Astrocyte of the hippocampus (primary cell): ENCODE data around the gene OPRL1.
A peak's percentile ranks its signal among the peaks of the same experiment; 100 is the strongest.

ENCODE experiments used
- DNase-seq: peaks from one replicate; pipeline ENCODE4 v3.0.0; 2011; ENCODE audit warnings: low read depth, low spot score

OPRL1 gene

DNA sequence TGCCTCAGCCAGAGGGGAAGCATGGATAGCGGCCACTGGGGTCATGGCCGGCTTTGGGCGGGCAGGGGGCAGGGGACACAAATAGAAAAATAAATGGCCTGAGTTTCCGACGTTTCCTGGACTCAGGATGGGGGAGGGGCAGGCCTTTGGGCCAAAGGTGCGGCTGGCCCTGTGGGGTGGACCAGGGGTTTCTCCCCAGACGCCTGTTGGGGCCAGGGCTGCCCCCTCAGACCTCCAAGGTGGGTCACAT, 23.3 kb upstream of the OPRL1 start:
- no peak for DNase-seq

DNA sequence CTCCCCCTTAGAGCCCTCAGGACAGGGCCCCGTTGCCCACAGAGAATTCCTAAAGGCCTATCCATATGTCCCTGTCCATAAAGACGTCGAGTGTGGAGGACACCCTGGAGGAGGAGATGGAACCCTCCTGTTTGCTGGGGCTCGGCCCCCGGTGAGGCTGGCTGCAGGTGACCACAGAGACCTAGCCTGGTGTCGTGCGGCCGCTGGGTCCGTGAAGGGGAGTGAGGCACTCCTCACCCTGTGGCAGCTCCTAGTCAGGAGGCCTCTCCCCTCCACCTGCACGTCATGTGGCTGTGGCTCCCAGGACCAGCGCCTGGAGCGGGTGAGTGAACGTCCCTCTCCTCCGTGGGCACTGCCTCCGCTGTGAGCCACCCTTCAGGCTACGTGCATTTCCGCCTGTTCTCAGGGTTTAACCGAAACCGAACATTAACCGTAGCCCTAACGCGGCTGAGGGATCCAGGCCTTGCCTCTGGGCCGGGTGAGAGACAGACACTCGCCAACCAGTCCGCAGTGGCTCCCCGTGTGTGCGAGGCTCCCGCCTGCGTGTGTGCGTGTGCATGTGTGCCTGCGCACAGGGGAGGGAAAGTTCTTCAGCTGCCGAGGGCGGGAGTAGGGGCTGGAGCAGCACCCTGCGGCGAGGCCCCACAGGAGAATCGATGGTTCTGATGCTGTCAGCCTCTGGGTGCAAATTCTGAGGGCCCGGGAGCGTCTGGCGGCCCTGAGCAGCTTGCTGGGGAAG, 22.8 kb upstream of the OPRL1 start:
- no peak for DNase-seq

DNA sequence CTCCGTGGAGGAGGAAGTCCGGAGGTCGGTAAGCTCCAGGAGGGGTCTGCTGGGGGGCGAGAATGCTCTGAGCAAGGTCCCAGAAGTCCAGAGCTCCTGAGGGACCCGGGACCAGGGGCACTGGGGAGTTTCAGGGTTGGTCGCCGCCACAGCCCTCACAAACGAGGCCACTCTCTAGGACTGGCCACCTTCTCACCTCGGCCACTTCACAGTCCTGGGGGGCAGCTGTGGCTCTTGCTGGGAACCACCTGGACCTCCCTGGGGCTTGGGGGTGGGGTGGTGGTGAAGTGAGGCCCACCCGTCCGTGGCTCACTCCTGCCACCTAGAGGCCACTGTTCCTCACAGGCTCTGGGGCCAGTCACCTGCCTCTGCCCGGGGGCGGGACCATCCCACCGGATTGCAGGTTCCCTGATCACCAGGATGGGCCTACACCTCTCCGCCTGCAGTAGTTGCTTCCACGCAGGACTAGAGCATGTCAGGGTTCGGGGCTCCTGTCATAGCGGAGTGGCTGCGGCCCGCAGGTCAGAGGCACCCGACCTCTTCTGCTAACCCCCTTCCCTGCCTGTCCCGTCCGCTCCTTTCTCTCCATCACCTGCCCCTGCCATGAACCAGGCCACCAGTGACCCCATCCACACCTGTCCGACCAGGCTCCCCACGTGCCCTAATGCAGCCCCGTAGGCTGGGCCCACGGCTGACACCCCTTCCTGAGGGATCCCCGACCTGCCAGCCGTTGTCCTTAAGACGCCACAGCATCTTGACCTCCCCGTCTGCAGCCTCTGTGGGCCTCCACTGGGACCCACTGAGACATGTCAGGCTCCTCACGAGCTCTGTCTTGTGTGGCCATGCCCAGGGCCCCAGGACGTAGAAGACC, 22.0 kb upstream of the OPRL1 start:
- peak; percentile 84 for DNase-seq

DNA sequence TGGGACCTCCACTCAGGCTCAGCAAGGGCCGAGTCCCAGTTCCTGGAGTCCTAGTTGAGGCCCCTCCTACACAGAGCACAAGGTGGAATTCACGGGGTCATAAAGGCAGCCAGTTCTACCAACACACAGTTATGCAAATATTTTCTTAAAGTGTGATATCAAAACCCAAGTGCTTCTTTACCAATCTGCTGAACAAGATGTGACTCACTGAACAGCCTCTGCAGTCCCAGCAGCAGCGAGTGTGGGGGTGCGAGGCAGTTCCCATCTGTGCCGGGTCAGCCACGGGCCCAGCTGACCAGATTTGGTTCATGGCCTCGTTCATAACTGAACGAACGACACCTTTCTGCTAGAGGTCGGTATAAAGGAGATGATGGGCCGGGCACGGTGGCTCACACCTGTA, 21.3 kb upstream of the OPRL1 start:
- DNase-seq: peak; percentile 51

DNA sequence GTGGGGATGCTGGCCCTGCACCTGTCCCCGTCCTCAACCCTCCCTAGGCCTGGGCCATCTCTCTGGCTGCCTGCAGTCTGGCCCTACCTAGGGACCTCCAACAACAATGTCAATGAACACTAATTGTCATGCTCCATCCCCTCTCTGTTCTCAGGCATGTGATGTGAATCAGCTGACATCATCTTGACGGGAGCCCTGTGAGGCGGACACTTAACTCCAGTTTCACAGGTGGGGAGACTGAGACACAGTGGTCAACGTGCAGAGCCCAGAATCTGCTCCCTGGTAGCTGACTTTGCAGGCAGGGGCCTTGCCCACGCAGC, 17.6 kb upstream of the OPRL1 start:
- DNase-seq: no peak

DNA sequence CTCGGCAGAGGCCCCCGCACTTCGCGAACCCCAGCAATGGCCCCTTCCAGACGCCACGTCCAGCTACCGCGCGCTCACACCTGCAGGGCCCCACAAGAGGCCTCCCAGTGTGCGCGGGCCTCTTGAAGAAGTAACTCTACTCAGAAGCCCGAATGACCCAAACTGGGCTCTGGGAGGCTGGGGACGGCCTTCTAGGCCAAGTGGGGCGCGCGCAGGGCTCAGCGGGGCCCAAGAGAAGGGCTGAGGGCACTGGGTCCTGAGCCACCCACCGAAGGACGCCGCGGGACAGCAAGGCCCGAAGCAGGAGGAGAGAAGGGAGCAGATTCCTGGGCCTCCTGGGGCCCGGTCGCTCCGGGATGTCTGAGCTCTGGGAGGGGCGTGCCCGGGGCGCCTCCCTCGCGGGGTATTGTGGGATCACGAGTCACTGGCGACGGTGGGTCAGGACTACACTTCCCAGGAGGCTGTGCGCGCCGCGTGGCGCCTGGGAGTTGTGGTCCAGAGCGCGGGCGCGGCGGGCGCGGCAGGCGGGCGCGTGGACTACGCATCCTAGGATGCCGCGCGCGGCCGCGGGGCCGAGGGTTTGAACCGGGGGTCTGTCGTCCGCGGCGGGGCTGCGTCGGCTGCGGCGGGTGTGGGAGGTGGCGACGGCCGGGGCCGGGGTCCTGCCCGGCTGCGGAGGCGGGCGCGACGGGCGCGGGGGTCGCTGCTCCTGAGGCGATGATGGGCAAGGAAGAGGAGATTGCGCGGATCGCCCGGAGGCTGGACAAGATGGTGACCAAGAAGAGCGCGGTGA, 17.1 kb upstream of the OPRL1 start, which contains the start of gene TCEA2:
Gene TCEA2 (plus strand): TSS at position 603 of the 793 bp plus-strand sequence. CDS start 115 bp downstream, at position 718.
- DNase-seq: peak; percentile 99

DNA sequence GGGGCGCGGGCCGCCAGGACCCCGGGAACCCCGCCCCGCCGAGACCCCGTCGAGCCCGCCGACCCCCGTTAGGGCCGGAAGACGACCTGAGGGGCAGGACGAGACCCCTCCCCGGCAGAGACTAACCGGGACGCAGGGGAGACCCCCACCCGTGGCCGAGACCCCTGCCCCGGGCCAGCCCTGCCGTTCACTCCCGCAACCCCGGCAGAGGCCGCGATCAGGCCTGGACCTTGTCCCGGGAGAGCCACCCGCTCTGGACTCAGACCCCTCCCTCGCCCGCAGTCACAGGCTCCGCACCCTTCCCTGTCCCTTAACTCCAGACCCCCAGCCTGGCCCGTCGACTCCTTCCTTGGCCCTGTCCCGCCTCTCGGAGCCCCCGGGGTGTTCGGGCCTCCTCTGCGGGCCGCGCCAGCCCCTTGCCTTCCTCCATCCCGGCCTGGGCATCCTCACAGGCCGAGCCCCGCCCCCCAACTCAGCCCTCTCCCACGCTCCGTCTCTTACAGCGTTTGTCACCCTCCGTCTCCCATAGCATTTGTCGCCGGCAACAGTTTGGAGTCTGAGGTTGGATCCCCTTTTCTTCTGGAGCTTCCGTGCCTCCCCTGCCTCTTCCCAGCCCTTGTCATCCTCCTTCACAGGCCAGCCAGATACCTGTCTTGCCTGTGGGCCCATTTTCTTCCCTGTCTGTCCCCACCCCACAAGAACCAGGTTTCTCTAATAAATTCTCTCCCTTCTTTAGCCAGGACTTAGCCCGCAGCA, 16.3 kb upstream of the OPRL1 start:
- DNase-seq: peak; percentile 47

DNA sequence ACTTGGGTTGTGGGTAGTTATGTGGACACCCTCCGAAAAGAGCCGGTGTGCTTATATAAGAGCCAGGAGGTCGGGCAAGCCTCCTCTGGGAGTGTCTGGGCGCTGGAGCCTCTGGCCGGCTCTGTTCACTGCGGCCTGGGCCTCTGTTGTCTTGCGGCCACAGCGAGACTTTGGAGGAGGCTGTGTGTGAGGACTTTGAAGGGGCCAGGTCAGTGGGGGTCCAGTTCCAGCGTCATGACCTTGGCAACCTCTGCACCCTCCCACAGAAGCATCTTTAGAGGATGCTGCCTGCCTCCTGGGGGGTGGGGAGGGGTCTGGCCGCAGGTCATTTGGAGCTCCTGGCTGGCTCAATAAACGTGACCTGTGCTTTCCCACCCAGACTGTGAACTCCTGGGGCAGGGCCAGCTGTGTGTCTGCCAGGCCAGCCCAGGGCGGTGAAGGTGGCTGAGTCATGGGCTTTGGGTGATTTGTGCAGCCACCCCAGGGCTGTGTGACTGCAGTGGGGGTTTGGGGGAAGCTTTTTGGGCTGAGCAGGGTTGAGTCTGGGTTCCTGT, 15.7 kb upstream of the OPRL1 start:
- DNase-seq: peak; percentile 75

DNA sequence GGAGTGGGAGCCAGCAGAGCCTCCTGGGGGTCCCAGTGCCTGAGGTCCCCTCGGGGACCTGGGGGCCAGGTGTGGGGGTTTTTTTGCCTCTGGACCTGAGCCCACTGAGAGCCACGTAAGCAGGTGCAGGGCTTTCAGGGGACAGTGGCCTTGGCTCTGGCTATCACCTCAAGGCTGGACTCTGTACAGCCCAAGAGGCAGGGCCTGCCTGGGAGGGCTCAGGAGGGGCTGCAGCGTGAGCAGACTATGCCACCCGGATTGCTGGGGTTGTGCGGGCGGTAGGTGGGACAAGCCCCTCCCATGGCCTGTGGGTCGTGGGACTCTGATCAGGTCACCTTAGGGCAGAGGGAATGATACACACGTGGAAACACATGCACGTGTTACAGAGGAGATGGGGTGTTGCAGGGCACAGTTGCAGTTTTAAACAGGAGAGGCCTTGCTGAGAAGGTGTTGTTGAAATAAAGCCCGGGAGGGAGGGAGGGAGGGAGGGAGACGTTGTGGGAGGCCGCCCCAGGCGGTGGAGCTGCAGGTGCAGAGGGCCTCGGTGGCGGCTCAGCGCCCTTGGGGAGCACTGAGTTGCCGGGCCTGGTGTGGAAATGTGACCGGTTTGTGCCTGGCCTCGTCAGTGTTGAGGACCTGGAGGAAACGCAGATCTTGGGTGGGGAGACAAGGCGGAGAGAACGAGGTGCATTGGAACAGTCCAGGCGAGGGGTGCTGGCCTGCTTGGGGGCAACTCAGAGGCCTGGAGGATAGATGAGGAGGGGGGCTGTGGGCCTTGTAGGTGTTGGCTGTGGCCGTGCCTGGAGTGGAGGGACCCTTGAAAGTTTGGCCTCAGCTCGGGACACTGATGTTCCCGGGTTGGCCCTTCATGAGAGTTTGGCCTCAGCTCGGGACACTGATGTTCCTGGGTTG, 14.6 kb upstream of the OPRL1 start:
- DNase-seq: no peak

DNA sequence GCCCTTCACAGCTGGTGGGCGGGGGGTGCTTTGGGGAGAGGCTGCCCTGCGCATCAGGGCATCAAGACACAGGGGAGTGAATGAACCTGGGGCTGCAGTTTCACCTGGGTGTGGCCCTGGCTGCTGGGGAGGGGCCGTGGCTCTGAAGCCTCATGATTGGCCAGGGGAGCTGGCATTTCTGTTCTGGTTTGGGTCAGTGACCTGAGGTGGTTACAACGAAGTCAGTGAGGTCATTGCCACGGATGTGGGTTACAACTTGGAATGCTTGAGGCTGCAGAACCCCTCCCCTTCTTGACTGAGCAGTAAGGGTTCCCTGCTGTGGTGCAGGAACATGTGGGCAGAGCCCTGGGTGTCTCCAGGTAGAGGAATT, 13.9 kb upstream of the OPRL1 start:
- peak; percentile 74 for DNase-seq

DNA sequence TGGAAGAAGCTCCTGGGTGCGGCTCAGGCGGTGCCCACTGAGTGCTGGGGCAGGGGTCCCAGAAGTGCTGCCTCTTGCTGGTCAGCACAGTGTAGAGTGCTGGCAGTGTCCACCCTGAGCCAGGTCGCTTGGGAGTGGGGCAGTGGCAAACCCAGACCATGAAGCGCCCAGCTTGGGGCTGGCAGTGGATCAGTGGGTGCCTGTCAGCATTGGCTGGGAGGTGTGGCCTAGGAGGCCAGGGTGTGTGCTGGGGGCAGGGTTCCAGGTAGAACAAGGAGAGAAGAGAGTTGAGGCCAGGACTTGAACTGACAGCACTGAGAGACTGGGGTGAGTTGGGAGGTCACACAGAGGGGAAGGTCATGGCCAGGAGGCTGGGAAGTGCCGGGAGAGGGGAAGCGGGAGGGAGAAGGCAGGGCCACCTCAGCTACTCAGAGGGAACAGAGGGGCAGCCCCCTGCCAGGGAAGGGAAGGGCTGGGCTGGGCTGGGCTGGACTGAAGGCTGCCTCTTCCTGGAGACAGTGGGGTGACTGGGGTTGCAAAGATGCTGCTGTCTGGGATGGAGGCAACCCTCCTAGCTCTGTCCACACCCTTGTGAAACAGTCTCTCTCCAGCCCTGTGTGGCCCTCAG, 12.8 kb upstream of the OPRL1 start:
- no peak for DNase-seq

DNA sequence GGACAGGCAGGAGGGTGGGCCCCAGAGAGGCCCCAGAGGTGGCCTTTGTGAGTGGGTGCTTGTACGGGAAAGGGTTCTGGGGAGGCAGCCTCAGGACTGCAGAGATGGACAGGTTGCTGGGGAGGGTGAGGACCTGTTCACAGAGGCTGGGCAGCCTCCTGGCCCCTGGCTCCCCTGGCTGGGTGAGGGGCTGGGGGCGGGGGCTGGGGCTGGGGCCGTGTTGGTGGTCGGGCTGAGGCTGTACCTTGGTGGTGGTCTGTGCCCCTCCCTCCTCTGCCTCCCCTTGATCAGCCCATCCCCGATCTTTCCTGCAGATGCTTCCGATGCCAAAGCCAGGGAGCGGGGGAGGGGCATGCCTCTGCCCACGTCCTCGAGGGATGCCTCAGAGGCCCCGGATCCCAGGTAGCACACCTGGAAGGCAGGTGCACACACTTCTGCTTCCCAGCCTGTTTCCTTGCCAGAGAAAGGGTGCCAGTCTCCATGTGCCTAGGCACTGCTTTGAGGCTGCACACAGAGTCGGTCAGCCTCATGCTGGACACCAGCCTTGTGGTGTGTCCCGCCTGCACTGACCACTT, 12.1 kb upstream of the OPRL1 start:
- DNase-seq: no peak

DNA sequence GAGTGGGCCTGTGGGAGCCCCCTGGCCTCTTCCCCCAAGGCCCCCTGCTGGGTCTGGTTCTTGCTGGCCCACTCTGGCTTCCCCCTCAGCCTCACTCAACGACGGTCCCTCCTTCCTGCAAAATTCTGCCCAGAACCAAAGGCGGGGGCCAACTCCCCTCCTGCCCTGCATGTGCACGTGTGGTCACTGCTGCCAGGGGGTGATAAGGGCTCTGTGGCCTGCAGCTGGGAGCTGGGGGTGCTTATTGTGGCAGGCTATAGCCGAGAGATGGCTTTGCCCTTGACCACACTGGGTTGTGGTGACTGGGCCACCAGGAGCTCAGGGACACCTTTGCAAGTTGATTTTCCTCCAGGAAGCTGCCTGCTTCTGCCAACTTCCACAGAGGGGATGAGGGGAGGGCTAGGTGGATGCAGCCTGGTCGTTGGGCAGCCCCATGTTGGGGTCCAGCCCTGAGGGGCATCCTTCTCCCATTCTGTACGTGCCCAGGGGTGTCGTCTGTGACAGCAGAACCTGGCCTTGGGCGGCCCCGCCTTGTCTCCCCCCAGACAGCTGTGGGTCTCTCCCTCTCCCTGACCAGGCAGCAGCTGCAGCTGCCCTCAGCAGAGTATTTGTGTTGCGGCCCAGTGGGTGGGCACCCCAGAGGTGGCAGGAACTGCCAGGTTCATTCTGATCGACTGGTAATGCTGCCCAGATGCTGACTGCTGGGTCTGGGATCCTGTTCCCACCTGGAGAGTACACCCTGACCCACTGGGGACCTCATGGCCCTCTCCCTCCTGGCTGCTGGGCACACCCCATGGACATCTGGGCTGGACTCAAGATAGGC, 11.3 kb upstream of the OPRL1 start:
- DNase-seq: no peak

DNA sequence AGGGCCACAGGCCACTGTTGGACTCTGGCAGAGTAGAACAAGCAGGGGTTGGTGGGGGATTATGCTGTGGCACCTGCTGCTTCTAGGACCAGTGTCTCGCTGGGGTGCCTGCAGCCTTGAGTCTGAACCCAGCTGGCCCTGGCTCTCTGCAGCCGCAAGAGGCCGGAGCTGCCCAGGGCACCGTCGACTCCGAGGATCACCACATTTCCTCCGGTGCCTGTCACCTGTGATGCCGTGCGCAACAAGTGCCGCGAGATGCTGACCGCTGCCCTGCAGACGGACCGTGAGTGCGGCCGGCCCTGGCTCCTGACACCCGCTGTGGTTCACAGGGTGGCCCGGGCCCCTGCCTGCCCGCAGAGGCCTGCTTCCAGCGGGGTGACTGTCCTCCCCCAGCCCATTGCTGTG, 10.7 kb upstream of the OPRL1 start:
- no peak for DNase-seq

DNA sequence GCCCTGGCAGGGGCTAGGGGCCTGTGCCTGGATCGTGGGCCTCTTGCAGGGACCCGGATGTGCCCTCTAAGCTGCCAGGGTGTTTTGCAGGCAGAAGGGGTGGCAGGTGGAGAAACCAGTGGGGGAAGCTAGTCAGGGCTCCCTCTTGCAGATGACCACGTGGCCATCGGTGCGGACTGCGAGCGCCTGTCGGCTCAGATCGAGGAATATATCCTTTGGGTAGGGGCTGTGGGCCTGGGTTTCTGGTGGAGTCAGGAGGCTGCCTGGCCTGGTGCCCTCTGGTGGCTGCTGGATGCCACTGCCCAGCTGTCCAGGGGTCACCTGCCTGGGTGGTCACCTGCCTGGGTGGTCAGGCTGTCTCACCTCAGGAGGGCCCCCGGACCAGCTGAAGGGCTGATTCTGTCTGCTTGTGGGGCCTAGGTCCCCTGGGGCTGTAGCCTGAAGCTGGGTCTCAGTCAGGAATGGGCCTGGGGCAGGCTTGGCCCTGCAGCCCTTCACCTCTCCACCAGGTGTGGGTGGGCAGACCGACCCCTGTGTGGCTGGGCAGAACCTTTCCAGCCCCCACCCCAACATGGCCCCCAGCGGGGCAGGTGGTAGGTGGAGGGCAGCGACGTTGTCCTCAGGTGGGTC, 10.2 kb upstream of the OPRL1 start:
- DNase-seq: peak; percentile 65

DNA sequence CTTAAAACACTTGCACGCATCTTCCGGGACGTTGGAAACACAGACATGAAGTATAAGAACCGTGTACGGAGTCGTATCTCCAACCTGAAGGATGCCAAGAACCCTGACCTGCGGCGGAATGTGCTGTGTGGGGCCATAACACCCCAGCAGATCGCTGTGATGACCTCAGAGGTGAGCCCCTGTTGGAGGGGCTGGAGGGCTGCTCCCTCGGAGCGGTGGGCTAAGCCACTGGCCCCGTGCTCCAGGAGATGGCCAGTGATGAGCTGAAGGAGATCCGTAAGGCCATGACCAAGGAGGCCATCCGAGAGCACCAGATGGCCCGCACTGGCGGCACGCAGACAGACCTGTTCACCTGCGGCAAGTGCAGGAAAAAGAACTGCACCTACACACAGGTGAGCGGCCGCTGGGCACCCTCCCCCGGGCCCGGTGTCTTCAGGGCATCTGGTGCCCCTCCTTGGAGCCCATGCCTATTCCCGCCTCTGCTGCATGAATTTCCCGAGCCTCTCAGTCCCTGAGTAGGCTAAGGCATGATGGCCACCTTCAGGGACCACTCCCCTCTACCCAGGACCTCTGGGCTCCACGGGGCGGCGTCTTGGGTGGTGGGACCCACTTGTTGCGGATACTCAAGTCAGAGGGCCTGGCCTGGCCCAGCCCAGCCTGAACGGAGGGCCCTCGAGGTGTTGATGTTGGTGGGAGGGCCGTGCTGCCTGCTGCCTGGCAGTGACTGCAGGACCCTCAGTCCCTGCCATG, 9.5 kb upstream of the OPRL1 start:
- DNase-seq: no peak
